SIG-M5 treated with dmso at 0.1 percent for 504 hours (cell line): ENCODE results near the gene AGBL1.

Experiments used
- DNase-seq: peaks from one replicate; lab custom pipeline; 2025; ENCODE audit not compliant: unreplicated experiment; lab: John Stamatoyannopoulos, UW

AGBL1 gene

GRCh38 chr15:86079508-86080266 is at the start of gene AGBL1:
TSS of gene AGBL1 (plus strand) at chr15:86079871.
- no peak for DNase-seq

DNA sequence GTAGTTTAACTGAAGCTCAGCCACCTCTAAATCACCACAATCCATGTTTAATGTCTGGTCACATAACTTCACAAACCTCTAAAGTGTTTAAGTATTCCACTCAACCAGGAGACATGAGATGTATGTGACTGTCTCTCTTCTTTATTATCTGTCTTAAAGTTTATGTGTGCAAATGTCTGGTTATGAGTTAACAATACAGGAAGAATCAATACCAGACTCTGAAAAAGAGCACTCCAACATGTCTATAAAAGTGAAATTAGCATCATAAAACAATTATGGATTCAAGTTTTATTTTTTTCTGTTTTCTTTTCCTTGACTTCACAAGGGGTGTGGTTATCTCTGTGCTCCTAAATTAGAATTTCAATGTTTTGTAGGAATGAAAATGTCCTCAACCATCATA is 44.8 kb upstream of the AGBL1 start:
- no peak for DNase-seq

DNA sequence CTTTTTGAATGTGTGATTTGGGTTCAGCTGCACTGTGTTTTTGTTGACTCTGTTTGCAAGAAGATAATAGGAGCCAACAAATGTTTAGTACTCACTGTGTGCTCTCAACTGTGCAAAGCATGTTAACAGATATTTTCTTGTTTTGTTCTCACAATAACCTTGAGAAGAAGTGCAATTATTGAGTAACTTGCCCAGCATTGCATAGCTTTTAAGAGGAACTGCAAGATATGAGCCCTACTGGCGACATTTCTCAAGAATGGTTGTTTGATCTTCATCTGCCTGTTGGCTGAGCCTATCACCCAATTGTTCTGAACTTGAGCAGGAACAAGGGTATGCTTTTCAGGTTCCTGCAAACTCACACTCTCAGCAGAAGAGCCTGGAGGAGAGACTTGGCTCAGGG is 43.4 kb upstream of the AGBL1 start:
- no peak for DNase-seq

DNA sequence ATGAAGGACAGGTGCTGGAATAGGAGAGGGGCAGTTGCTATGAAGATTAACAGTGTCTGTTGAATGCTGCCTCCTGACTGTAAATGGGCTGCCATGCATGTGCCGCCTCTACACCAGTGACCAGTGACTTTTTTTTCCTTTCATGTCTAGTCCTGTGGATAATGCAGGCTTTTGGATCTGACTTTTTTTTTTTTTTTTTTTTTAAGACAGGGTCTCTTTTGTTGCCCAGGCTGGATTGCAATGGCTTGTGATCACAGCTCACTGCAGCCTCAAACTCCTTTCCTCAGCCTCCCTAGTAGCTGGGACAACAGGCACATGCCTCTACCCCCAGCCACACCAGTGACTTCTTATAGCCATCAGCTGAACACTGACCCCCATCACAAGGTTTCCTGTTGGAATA is 41.2 kb upstream of the AGBL1 start:
- DNase-seq = no peak

GRCh38 chr15:86040356-86041033 is 39.2 kb upstream of the AGBL1 start:
- DNase-seq = no peak

- DNase-seq = no peak
These were observed 38.3 kb upstream of the AGBL1 start for GRCh38 chr15:86041399-86041798.

GRCh38 chr15:86042226-86042625 is 37.4 kb upstream of the AGBL1 start:
- no peak for DNase-seq

- DNase-seq = no peak
These were observed 34.7 kb upstream of the AGBL1 start for GRCh38 chr15:86044981-86045380.

GRCh38 chr15:86054338-86054737 is 25.3 kb upstream of the AGBL1 start:
- no peak for DNase-seq

DNA sequence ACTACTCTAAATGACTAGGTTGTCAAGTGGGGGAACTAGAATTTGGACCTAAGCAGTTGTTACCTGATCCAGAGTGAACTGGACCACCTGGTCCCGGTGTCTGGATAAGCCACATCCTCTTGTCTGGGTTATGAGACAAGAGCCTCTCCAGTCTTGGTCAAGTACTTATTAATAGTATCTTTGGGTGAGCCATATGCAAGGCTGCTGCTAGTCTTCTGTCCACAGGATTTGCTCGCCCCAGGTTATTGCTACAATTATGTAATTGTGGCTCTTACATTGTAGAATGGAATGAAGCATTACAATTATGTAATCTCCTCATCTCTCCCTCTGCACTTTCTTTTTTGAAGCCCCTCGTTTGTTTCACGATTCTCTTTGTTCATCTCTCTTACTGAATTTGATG is 24.0 kb upstream of the AGBL1 start:
- no peak for DNase-seq

- no peak for DNase-seq
These were observed 19.8 kb upstream of the AGBL1 start for GRCh38 chr15:86059851-86060250.

GRCh38 chr15:86060674-86061073 is 19.0 kb upstream of the AGBL1 start:
- DNase-seq = no peak

GRCh38 chr15:86061581-86061980 is 18.1 kb upstream of the AGBL1 start:
- no peak for DNase-seq

GRCh38 chr15:86062646-86063243 is 16.9 kb upstream of the AGBL1 start:
- DNase-seq = no peak

GRCh38 chr15:86063356-86064095 is 16.1 kb upstream of the AGBL1 start:
- no peak for DNase-seq

GRCh38 chr15:86064326-86064725 is 15.3 kb upstream of the AGBL1 start:
- DNase-seq = no peak

GRCh38 chr15:86066174-86066834 is 13.4 kb upstream of the AGBL1 start:
- no peak for DNase-seq

DNA sequence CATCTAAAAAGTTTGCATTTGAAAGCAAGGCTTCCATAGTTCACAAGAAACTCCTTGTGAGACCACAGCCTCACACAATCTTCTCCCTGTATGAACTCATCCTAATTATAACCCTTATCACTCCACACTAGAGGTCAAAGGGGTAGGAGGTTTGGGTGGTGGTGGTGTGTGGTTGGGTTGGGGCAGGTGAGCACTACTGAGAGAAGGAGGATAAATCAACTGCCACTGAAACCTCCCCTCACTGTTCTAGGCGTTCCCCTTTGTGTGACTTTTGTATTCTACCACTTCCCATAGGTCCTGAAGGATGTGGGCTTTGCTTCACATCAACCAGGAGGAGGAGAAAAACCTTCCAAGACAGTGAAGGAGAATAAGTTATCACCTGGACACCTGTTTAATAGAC is 6.4 kb upstream of the AGBL1 start:
- DNase-seq = no peak

DNA sequence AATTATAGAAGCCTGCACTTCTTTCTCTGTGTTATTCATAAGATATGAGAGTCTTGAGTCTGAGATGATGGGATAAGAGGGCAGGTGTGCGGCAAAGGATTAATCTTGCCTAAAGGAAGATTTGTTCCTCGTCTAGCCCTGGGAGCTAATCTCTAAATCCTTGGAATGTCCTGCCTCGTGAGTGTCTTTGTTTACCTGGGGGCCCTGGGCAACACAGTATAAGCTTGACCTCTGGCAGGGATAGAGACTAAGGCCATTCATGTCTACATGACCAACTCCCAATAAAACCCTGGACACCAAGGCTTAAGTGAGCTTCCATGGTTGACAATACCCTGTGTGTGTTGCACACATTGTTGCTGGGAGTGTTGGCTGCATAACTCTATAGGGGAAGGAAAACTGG is 3.2 kb upstream of the AGBL1 start:
- DNase-seq = no peak

- no peak for DNase-seq
These were observed 2.6 kb upstream of the AGBL1 start for GRCh38 chr15:86077070-86077469.

DNA sequence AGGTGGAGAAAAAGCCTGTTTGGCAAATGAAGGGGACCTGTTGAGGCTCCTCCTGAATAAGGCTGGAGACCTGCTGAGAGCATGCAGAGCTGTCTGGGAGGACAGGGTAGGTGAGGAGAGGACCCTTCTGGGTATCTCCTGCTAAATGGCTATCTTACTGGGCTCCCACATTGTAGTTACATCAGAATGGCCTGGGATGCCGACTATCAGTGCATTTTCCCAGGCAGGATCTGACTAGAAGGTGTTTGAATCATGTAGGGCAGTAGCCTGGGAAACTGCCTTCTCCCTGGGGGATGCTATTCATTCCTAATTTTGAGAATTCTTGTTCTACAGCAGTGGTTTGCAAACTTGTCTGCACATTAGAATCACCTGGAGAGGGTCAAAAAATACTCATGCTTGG is 631 bp downstream of the AGBL1 start:
- DNase-seq = no peak
